OCI-LY3 (cell line): ENCODE measurements around the gene TMEM132C.

Experiments
- CTCF ChIP-seq: fragments of 200-600, 300-600 bp; sonication (generic); IDR thresholded peaks from 2 replicates; pipeline ENCODE4 v1.5.1; 2014; ENCODE audit warnings: antibody characterized with exemption, low read length, low read depth
- EZH2phosphoT487 ChIP-seq: fragments of 200-600 bp; shearing (Covaris generic); IDR thresholded peaks from 2 replicates; pipeline ENCODE4 v1.6.1; 2018; ENCODE audit warnings: antibody characterized with exemption, mixed run types, low read depth

- TF ChIP-seq CTCF (no peak), EZH2phosphoT487 (no peak)
Measured at GRCh38 chr12:128698301-128698972, 431.5 kb downstream of the TMEM132C start.
